Measurements from ENCODE around the gene ACBD4. TPM values are rescaled to one million over a fixed set of nuclear protein-coding genes. Genes with fewer than 3 reads are reported as not detected.

The ACBD4 gene
- total and polyA plus RNA-seq, 5 donors from 2014 or later = 13.8 to 23.6 (median 15.6) TPM

DNA sequence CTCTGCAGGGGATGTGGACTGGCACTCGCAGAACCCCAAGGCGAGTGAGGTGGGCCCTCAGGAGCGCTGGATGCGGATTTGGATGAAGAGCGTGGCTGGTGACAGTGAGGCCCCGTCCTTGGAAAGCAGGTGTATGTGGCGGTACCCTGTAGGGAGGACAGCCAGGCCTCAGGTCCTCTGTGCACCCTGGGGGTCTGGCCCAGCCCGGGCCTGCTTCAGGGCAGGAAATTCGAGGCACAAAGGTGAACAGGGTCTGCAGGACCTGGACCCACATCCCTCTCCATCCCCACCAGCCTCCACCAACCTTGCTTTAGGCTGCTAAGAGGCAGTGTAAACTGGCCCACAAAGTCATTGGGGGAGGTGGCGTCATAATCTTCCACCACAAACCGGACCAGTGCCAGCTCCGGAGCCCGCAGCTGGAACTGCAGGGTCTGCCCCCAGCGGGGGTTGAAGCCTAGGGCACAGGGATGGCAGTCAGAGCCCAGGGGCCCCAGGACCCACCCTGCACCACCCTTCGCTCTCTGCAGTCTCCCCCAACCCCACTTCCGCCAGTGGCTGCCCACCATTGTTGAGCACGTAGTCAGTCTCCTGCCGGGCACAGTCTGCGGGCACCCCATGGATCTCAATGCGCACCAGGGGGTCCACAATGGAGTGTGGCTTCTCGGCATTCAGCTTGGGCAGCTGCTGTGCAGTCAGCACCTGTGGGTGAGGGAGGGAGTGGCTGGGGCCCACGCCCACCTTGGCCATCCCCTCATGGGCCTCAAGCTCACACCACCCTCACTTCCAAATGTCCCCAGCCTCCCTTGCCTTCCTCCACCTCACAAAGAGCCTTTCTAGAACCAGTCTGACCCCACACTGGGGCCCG, 22.7 kb upstream of the ACBD4 start:
- H3K9me3 Mint-ChIP-seq = no peaks in the 10 kb centered on the region
- H3K27me3 Mint-ChIP-seq = no peaks in the 10 kb centered on the region
- H3K4me1 Mint-ChIP-seq = no peaks in the 10 kb centered on the region
- H3K4me3 ChIP-seq (ENCODE audit: low read depth, low read length) = no peak overlapping the region
- H3K4me1 ChIP-seq (ENCODE audit: control insufficient read depth, insufficient read depth, low read length, poor library complexity, severe bottlenecking) = no peaks in the 10 kb centered on the region
- H3K9me3 ChIP-seq (ENCODE audit: control insufficient read depth in 2 of 2, low read length in 2 of 2) = no peaks in the 10 kb centered on the region
- H3K27ac ChIP-seq (ENCODE audit: insufficient read depth, low read length, poor library complexity, severe bottlenecking) = no peak overlapping the region
- H3K4me3 Mint-ChIP-seq = no peak overlapping the region
- ATAC-seq (ENCODE audit: low read depth in 2 of 2) = no peak
- H3K27ac Mint-ChIP-seq = no peak overlapping the region
- H3K36me3 ChIP-seq (ENCODE audit: control insufficient read depth, insufficient read depth, low read length) = peaks cover 10% of the 10 kb centered on the region
- H3K27me3 ChIP-seq (ENCODE audit: control insufficient read depth, insufficient read depth, low read length) = no peaks in the 10 kb centered on the region
- no peaks in the 10 kb centered on the region for H3K36me3 Mint-ChIP-seq
- DNase-seq = no peak

DNA sequence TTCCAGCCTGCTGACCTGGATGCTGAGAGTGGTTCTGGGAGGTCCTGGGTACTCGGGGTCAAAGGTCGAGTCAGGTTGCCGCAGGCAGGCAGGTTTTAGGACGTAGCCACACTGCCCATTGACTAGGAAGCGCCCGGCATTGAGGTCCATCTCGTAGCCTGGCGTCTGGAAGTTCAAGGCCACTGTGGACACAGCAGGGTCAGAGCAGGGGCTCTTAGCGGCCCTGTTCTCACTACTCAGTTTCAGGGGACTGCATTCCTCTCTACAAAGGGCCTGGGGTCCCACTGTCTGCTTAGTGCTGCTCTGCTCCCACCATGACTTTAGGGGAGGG, 22.1 kb upstream of the ACBD4 start:
- no peaks in the 10 kb centered on the region for H3K4me1 ChIP-seq (ENCODE audit: control insufficient read depth, insufficient read depth, low read length, poor library complexity, severe bottlenecking)
- Mint-ChIP-seq H3K27ac (no peak overlapping the region), H3K36me3 (no peaks in the 10 kb centered on the region), H3K4me3 (no peak overlapping the region), H3K9me3 (no peaks in the 10 kb centered on the region), H3K4me1 (no peaks in the 10 kb centered on the region), H3K27me3 (no peaks in the 10 kb centered on the region)
- no peak overlapping the region for H3K4me3 ChIP-seq (ENCODE audit: low read depth, low read length)
- H3K27me3 ChIP-seq (ENCODE audit: control insufficient read depth, insufficient read depth, low read length) = no peaks in the 10 kb centered on the region
- no peak overlapping the region for H3K27ac ChIP-seq (ENCODE audit: insufficient read depth, low read length, poor library complexity, severe bottlenecking)
- DNase-seq (no peak), ATAC-seq (ENCODE audit: low read depth in 2 of 2) (no peak)
- H3K36me3 ChIP-seq (ENCODE audit: control insufficient read depth, insufficient read depth, low read length) = peaks cover 4% of the 10 kb centered on the region
- H3K9me3 ChIP-seq (ENCODE audit: control insufficient read depth in 2 of 2, low read length in 2 of 2) = no peaks in the 10 kb centered on the region

DNA sequence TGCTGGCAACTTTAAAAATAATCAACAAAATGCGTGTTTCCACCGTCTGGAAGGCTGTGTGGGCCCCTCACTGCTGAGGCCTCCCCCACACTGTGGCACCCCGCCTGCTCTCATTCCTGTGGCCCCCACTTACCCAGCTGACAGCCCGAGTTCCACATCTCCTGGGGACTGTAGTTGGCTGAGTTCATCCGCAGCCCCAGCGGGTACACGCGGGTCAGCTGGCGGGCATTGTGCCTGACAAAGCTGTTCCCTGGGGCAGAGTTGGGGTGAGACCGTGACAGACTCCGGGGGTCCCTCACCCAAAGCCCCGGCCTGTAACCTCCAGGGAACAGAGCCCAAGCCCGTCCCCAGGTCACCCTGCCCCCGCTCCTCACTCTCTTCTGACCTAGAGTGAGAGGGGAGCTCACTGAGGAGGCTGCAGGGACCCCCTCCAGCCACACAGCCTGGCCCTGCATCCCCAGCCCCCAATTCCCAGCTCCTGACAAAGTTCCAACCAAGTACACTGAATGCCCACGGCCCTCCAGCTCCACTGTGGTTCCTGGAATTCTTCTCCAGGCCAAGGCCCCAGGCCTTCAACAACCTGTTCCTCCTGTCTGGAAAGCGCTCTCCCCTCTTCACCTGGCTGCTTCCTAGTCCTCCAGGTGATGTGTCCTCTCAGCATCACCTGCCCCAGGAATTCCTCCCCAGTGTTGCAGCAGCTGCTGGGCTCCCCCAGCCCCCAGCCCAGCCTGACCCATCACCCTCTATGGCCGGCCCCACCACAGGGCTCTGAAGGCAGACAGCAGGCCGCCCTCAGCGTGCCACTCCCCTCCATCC, 21.2 kb upstream of the ACBD4 start:
- Histone ChIP-seq H3K36me3 (ENCODE audit: control insufficient read depth, insufficient read depth, low read length) (no peaks in the 10 kb centered on the region), H3K27me3 (ENCODE audit: control insufficient read depth, insufficient read depth, low read length) (no peaks in the 10 kb centered on the region), H3K4me3 (ENCODE audit: low read depth, low read length) (no peak overlapping the region), H3K4me1 (ENCODE audit: control insufficient read depth, insufficient read depth, low read length, poor library complexity, severe bottlenecking) (no peaks in the 10 kb centered on the region), H3K27ac (ENCODE audit: insufficient read depth, low read length, poor library complexity, severe bottlenecking) (no peak overlapping the region), H3K9me3 (ENCODE audit: control insufficient read depth in 2 of 2, low read length in 2 of 2) (no peaks in the 10 kb centered on the region)
- H3K27me3 Mint-ChIP-seq = no peaks in the 10 kb centered on the region
- H3K27ac Mint-ChIP-seq = no peak overlapping the region
- H3K36me3 Mint-ChIP-seq = no peaks in the 10 kb centered on the region
- ATAC-seq (ENCODE audit: low read depth in 2 of 2) (no peak), DNase-seq (no peak)
- H3K4me3 Mint-ChIP-seq = no peak overlapping the region
- H3K9me3 Mint-ChIP-seq = no peaks in the 10 kb centered on the region
- H3K4me1 Mint-ChIP-seq = no peaks in the 10 kb centered on the region

DNA sequence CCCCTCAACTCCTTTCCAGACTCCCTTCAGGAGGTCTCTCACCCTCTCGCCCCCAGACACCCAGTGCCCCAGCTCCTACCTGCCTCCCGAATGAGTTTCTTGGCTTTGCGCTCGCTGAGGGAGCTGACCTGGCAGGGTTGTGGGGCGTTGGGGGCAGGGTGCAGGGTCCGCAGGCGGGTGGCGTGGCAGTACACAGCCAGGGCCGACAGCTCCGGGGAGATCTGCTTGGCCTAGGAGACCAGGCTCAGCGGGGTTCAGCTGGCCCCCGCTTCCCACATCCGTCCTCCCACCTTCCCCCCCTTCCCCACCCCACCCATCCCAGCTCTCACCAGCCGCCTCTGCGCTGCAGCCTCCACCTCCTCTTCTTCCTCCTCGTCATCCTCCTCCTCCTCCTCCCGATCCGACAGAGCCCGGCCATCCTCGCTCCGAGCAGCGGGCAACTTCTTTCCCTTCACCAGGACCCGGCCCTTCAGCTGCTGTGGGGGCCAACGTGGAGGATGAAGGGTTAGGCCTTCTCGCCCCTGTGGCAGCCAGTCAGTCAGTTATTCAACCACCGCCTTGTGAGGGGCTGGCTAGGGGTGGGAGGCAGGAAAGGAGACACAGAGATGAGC, 20.4 kb upstream of the ACBD4 start:
- no peak for DNase-seq
- H3K27ac ChIP-seq (ENCODE audit: insufficient read depth, low read length, poor library complexity, severe bottlenecking) = no peak overlapping the region
- H3K36me3 ChIP-seq (ENCODE audit: control insufficient read depth, insufficient read depth, low read length) = no peaks in the 10 kb centered on the region
- H3K4me3 Mint-ChIP-seq = no peak overlapping the region
- no peak for ATAC-seq (ENCODE audit: low read depth in 2 of 2)
- H3K4me1 ChIP-seq (ENCODE audit: control insufficient read depth, insufficient read depth, low read length, poor library complexity, severe bottlenecking) = no peaks in the 10 kb centered on the region
- no peaks in the 10 kb centered on the region for H3K4me1 Mint-ChIP-seq
- no peaks in the 10 kb centered on the region for H3K27me3 ChIP-seq (ENCODE audit: control insufficient read depth, insufficient read depth, low read length)
- H3K36me3 Mint-ChIP-seq = no peaks in the 10 kb centered on the region
- no peak overlapping the region for H3K4me3 ChIP-seq (ENCODE audit: low read depth, low read length)
- no peaks in the 10 kb centered on the region for H3K27me3 Mint-ChIP-seq
- no peak overlapping the region for H3K27ac Mint-ChIP-seq
- H3K9me3 ChIP-seq (ENCODE audit: control insufficient read depth in 2 of 2, low read length in 2 of 2) = no peaks in the 10 kb centered on the region
- no peaks in the 10 kb centered on the region for H3K9me3 Mint-ChIP-seq

GRCh38 chr17:45115871-45116270, 19.6 kb upstream of the ACBD4 start:
- H3K27me3 ChIP-seq (ENCODE audit: control insufficient read depth, insufficient read depth, low read length) = no peaks in the 10 kb centered on the region
- H3K27ac ChIP-seq (ENCODE audit: insufficient read depth, low read length, poor library complexity, severe bottlenecking) = no peak overlapping the region
- Mint-ChIP-seq H3K4me1 (no peaks in the 10 kb centered on the region), H3K4me3 (no peak overlapping the region), H3K27me3 (no peaks in the 10 kb centered on the region), H3K36me3 (no peaks in the 10 kb centered on the region), H3K9me3 (no peaks in the 10 kb centered on the region), H3K27ac (peak overlapping the region in 1 of 3 donors; percentile 82)
- no peak for ATAC-seq (ENCODE audit: low read depth in 2 of 2)
- DNase-seq = no peak
- no peaks in the 10 kb centered on the region for H3K4me1 ChIP-seq (ENCODE audit: control insufficient read depth, insufficient read depth, low read length, poor library complexity, severe bottlenecking)
- no peaks in the 10 kb centered on the region for H3K36me3 ChIP-seq (ENCODE audit: control insufficient read depth, insufficient read depth, low read length)
- no peak overlapping the region for H3K4me3 ChIP-seq (ENCODE audit: low read depth, low read length)
- no peaks in the 10 kb centered on the region for H3K9me3 ChIP-seq (ENCODE audit: control insufficient read depth in 2 of 2, low read length in 2 of 2)

- ATAC-seq (ENCODE audit: low read depth in 2 of 2) = no peak
- Histone ChIP-seq H3K36me3 (ENCODE audit: control insufficient read depth, insufficient read depth, low read length) (no peaks in the 10 kb centered on the region), H3K4me1 (ENCODE audit: control insufficient read depth, insufficient read depth, low read length, poor library complexity, severe bottlenecking) (no peaks in the 10 kb centered on the region), H3K27me3 (ENCODE audit: control insufficient read depth, insufficient read depth, low read length) (no peaks in the 10 kb centered on the region), H3K9me3 (ENCODE audit: control insufficient read depth in 2 of 2, low read length in 2 of 2) (no peaks in the 10 kb centered on the region), H3K4me3 (ENCODE audit: low read depth, low read length) (no peak overlapping the region), H3K27ac (ENCODE audit: insufficient read depth, low read length, poor library complexity, severe bottlenecking) (no peak overlapping the region)
- Mint-ChIP-seq H3K27ac (no peak overlapping the region), H3K9me3 (no peaks in the 10 kb centered on the region), H3K4me3 (no peak overlapping the region), H3K27me3 (no peaks in the 10 kb centered on the region), H3K4me1 (no peaks in the 10 kb centered on the region), H3K36me3 (no peaks in the 10 kb centered on the region)
- DNase-seq = no peak
Measured at GRCh38 chr17:45116434-45117016, 19.0 kb upstream of the ACBD4 start.

DNA sequence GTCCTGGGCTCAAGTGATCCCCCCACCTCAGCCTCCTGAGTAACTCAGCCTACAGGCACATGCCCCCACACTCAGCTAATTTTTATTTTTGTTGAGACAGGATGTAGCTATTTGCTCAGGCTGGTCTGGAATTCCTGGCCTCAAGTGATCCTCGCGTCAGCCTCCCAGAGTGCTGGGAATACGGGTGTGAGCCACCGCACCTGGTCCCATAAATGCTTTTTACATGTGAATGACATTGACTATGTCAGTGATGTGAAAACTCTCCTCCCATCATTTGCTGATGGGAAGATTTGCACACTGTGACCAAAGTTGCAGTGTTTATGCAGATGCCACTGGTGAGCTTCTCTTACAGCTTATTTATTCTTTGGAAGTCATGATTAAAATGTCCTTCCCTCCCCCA, 18.2 kb upstream of the ACBD4 start:
- no peak for ATAC-seq (ENCODE audit: low read depth in 2 of 2)
- H3K36me3 ChIP-seq (ENCODE audit: control insufficient read depth, insufficient read depth, low read length) = no peaks in the 10 kb centered on the region
- Mint-ChIP-seq H3K4me3 (no peak overlapping the region), H3K27me3 (no peaks in the 10 kb centered on the region), H3K9me3 (no peaks in the 10 kb centered on the region), H3K36me3 (no peaks in the 10 kb centered on the region), H3K4me1 (peaks cover 0 to 2% (median 0%) of the 10 kb centered on the region in 4 donors), H3K27ac (peak overlapping the region in 1 of 3 donors; percentile 29)
- no peaks in the 10 kb centered on the region for H3K4me1 ChIP-seq (ENCODE audit: control insufficient read depth, insufficient read depth, low read length, poor library complexity, severe bottlenecking)
- H3K27me3 ChIP-seq (ENCODE audit: control insufficient read depth, insufficient read depth, low read length) = no peaks in the 10 kb centered on the region
- H3K4me3 ChIP-seq (ENCODE audit: low read depth, low read length) = no peak overlapping the region
- H3K27ac ChIP-seq (ENCODE audit: insufficient read depth, low read length, poor library complexity, severe bottlenecking) = no peak overlapping the region
- H3K9me3 ChIP-seq (ENCODE audit: control insufficient read depth in 2 of 2, low read length in 2 of 2) = no peaks in the 10 kb centered on the region
- DNase-seq = no peak
